H9 (cell line): ENCODE results near the gene XPR1. TPM values are rescaled to one million over a fixed set of nuclear protein-coding genes. Genes with fewer than 3 reads are reported as not detected.

ENCODE experiments used
- DNase-seq: peaks from one replicate; pipeline ENCODE4 v3.0.0-alpha.2; 2017
- H2AFZ ChIP-seq: one replicate; pipeline ENCODE4 v1.6.1; 2013; ENCODE audit warnings: mild to moderate bottlenecking, low read length, control low read depth, moderate library complexity
- H2AK5ac ChIP-seq: 2 replicates; pipeline ENCODE4 v1.6.1; 2013; ENCODE audit warnings: low read length, control low read depth, mixed read lengths; ENCODE audit not compliant: insufficient read length
- H2BK120ac ChIP-seq: one replicate; pipeline ENCODE4 v1.6.1; 2013; ENCODE audit warnings: low read depth, mild to moderate bottlenecking, low read length, control low read depth, inconsistent platforms; ENCODE audit not compliant: poor library complexity, severe bottlenecking
- H2BK12ac ChIP-seq: 2 replicates; pipeline ENCODE4 v1.6.1; 2013; ENCODE audit warnings: low read length, control low read depth, mixed read lengths, low read depth; ENCODE audit not compliant: insufficient read length
- H2BK15ac ChIP-seq: 2 replicates; pipeline ENCODE4 v1.6.1; 2013; ENCODE audit warnings: low read depth, low read length, control low read depth
- H2BK20ac ChIP-seq: one replicate; pipeline ENCODE4 v1.6.1; 2013; ENCODE audit warnings: low read depth, mild to moderate bottlenecking, low read length, control low read depth, inconsistent platforms; ENCODE audit not compliant: poor library complexity, severe bottlenecking
- H2BK5ac ChIP-seq: 2 replicates; pipeline ENCODE4 v1.6.1; 2013; ENCODE audit warnings: low read length, control low read depth, mixed read lengths; ENCODE audit not compliant: insufficient read length
- H3K14ac ChIP-seq: 2 replicates; pipeline ENCODE4 v1.6.1; 2013; ENCODE audit warnings: low read length, control low read depth; ENCODE audit not compliant: insufficient read depth
- H3K18ac ChIP-seq: 2 replicates; pipeline ENCODE4 v1.6.1; 2013; ENCODE audit warnings: low read depth, mild to moderate bottlenecking, mixed read lengths, low read length, control low read depth; ENCODE audit not compliant: insufficient read length
- H3K23ac ChIP-seq: 2 replicates; pipeline ENCODE4 v1.6.1; 2013; ENCODE audit warnings: low read length, control low read depth, mixed read lengths, low read depth; ENCODE audit not compliant: insufficient read length
- H3K23me2 ChIP-seq: 2 replicates; pipeline ENCODE4 v1.6.1; 2013; ENCODE audit warnings: low read depth, mild to moderate bottlenecking, mixed read lengths, low read length, control low read depth; ENCODE audit not compliant: insufficient read length, poor library complexity, severe bottlenecking
- H3K27ac ChIP-seq: 2 replicates; pipeline ENCODE4 v1.5.1; 2013; ENCODE audit warnings: low read length, control low read depth, mixed read lengths, low read depth; ENCODE audit not compliant: insufficient read length
- H3K27me3 ChIP-seq: 2 replicates; pipeline ENCODE4 v1.6.1; 2013; ENCODE audit warnings: low read length, control low read depth, inconsistent platforms; ENCODE audit not compliant: insufficient read depth
- H3K4ac ChIP-seq: 2 replicates; pipeline ENCODE4 v1.6.1; 2013; ENCODE audit warnings: low read depth, mild to moderate bottlenecking, control low read depth, inconsistent platforms, low read length, moderate library complexity
- H3K4me1 ChIP-seq: 2 replicates; pipeline ENCODE4 v1.6.1; 2013; ENCODE audit warnings: low read length, control low read depth, inconsistent platforms; ENCODE audit not compliant: insufficient read depth
- H3K4me2 ChIP-seq: 2 replicates; pipeline ENCODE4 v1.6.1; 2013; ENCODE audit warnings: low read length, control low read depth, mixed read lengths; ENCODE audit not compliant: insufficient read length, insufficient read depth
- H3K56ac ChIP-seq: 2 replicates; pipeline ENCODE4 v1.6.1; 2013; ENCODE audit warnings: low read depth, mild to moderate bottlenecking, mixed read lengths, low read length, control low read depth; ENCODE audit not compliant: insufficient read length
- H3K79me1 ChIP-seq: 2 replicates; pipeline ENCODE4 v1.6.1; 2013; ENCODE audit warnings: low read depth, mild to moderate bottlenecking, moderate library complexity, low read length, control low read depth, inconsistent platforms; ENCODE audit not compliant: insufficient read depth, poor library complexity, severe bottlenecking
- H3K79me2 ChIP-seq: 2 replicates; pipeline ENCODE4 v1.6.1; 2013; ENCODE audit warnings: low read length, control low read depth, inconsistent platforms; ENCODE audit not compliant: insufficient read depth
- H3K9ac ChIP-seq: 2 replicates; pipeline ENCODE4 v1.6.1; 2013; ENCODE audit warnings: low read length, control low read depth, mixed read lengths; ENCODE audit not compliant: insufficient read length; ENCODE audit errors: extremely low read depth
- H3K9me3 ChIP-seq: one replicate; pipeline ENCODE4 v1.6.1; 2013; ENCODE audit warnings: low read depth, low read length, inconsistent platforms; ENCODE audit not compliant: control insufficient read depth
- H3T11ph ChIP-seq: one replicate; pipeline ENCODE4 v1.6.1; 2013; ENCODE audit warnings: mild to moderate bottlenecking, low read length, control low read depth, inconsistent platforms
- H4K20me1 ChIP-seq: one replicate; pipeline ENCODE4 v1.6.1; 2013; ENCODE audit not compliant: control insufficient read depth, insufficient read length, insufficient read depth
- H4K5ac ChIP-seq: 2 replicates; pipeline ENCODE4 v1.6.1; 2013; ENCODE audit warnings: low read depth, mild to moderate bottlenecking, mixed read lengths, low read length, control low read depth; ENCODE audit not compliant: insufficient read length
- H4K8ac ChIP-seq: replicated peaks from 2 replicates; pipeline ENCODE4 v1.6.1; 2013; ENCODE audit warnings: low read length, control low read depth, mixed read lengths, low read depth; ENCODE audit not compliant: insufficient read length
- H4K91ac ChIP-seq: 2 replicates; pipeline ENCODE4 v1.6.1; 2013; ENCODE audit warnings: low read depth, mild to moderate bottlenecking, moderate library complexity, mixed read lengths, low read length, control low read depth; ENCODE audit not compliant: insufficient read length
- H3K27ac Mint-ChIP-seq, 3 experiments: 2 replicates in 2 of 3; 3 replicates in 1 of 3; pipeline ENCODE4 v1.8.0; 2020 to 2021; ENCODE audit warnings: mixed read lengths in 3 of 3, mild to moderate bottlenecking in 1 of 3, moderate library complexity in 1 of 3
- H3K27me3 Mint-ChIP-seq: 2 replicates; pipeline ENCODE4 v1.8.0; 2021; ENCODE audit warnings: low read depth, mild to moderate bottlenecking, moderate library complexity, mixed read lengths
- H3K36me3 Mint-ChIP-seq, 3 experiments: 2 replicates in 2 of 3; 3 replicates in 1 of 3; pipeline ENCODE4 v1.8.0; 2020 to 2021; ENCODE audit warnings: low read depth in 3 of 3, mixed read lengths in 3 of 3; ENCODE audit not compliant: insufficient read depth in 1 of 3
- H3K4me1 Mint-ChIP-seq, 2 experiments: 2 replicates each; pipeline ENCODE4 v1.8.0; 2020; ENCODE audit warnings: mixed read lengths in 2 of 2
- H3K4me3 Mint-ChIP-seq, 2 experiments: 2 replicates in 1 of 2; 3 replicates in 1 of 2; pipeline ENCODE4 v1.8.0; 2020 to 2021; ENCODE audit warnings: mild to moderate bottlenecking in 2 of 2, mixed read lengths in 2 of 2, moderate library complexity in 1 of 2
- H3K9me3 Mint-ChIP-seq, 2 experiments: 2 replicates in 1 of 2; 3 replicates in 1 of 2; pipeline ENCODE4 v1.8.0; 2020; ENCODE audit warnings: mild to moderate bottlenecking in 2 of 2, mixed read lengths in 2 of 2, moderate library complexity in 1 of 2
- CTCF ChIP-seq: fragments of 200-600 bp; sonication (generic); conservative IDR thresholded peaks from 3 replicates; pipeline ENCODE4 v1.8.0; 2021; ENCODE audit warnings: antibody characterized with exemption, mild to moderate bottlenecking
- WGBS: extraction: QIAGEN DNeasy Blood & Tissue Kit; methylation state at CpG from one replicate; pipeline ENCODE4 v1.1.7; 2013; ENCODE audit warnings: missing lambda C conversion rate, low lambda C conversion rate, mixed read lengths; ENCODE audit not compliant: insufficient read length; ENCODE audit errors: extremely low coverage; 5-methylcytosine and 5-hydroxymethylcytosine counted together
- total RNA-seq: library from RNA; stranded (reverse); gene quantifications from 2 replicates; pipeline ENCODE4 v1.2.1, GENCODE V29; 2021

Gene XPR1
- total RNA-seq, 1 experiment from 2014 or later = 34.1 TPM

GRCh38 chr1:180937012-180937372 is 305.2 kb downstream of the XPR1 start:
- no peaks in the 10 kb centered on the region for H3K79me2 ChIP-seq
- DNase-seq = no peak
- no peak overlapping the region for H4K8ac ChIP-seq
- peaks cover 0 to 2% (median 0%) of the 10 kb centered on the region in 3 experiments; a peak in 1 of 7 replicates for H3K36me3 Mint-ChIP-seq
- TF ChIP-seq CTCF = no peak
- no peak overlapping the region for H3K56ac ChIP-seq
- no peaks in the 10 kb centered on the region for H3K27me3 ChIP-seq
- no peak overlapping the region for H2AK5ac ChIP-seq
- no peak overlapping the region for H4K91ac ChIP-seq
- no peak overlapping the region for H3K14ac ChIP-seq
- H3K18ac ChIP-seq = no peak overlapping the region
- H3K9me3 Mint-ChIP-seq = no peaks in the 10 kb centered on the region
- no peaks in the 10 kb centered on the region for H3K9me3 ChIP-seq
- no peak overlapping the region for H4K5ac ChIP-seq
- H3K27ac Mint-ChIP-seq = no peak overlapping the region
- H4K20me1 ChIP-seq = no peaks in the 10 kb centered on the region
- no peak overlapping the region for H2AFZ ChIP-seq
- H2BK12ac ChIP-seq = no peak overlapping the region
- no peak overlapping the region for H3K23ac ChIP-seq
- no peak overlapping the region for H3K9ac ChIP-seq
- no peak overlapping the region for H3K4me2 ChIP-seq
- no peak overlapping the region for H3K4ac ChIP-seq
- H3K4me1 Mint-ChIP-seq = peaks cover 15 to 21% of the 10 kb centered on the region in 2 experiments
- no peak overlapping the region for H3T11ph ChIP-seq
- H2BK20ac ChIP-seq = no peak overlapping the region
- no CpG with 5 or more reads among the region's 1 CpG for WGBS
- no peaks in the 10 kb centered on the region for H3K79me1 ChIP-seq
- no peak overlapping the region for H3K27ac ChIP-seq
- no peak overlapping the region for H2BK5ac ChIP-seq
- H2BK120ac ChIP-seq = no peak overlapping the region
- no peak overlapping the region for H3K4me3 Mint-ChIP-seq
- peaks cover 13% of the 10 kb centered on the region for H3K27me3 Mint-ChIP-seq
- no peaks in the 10 kb centered on the region; the same call in 1 of the 2 replicates for H3K4me1 ChIP-seq
- no peaks in the 10 kb centered on the region for H3K23me2 ChIP-seq
- H2BK15ac ChIP-seq = no peak overlapping the region
